Activated B cell treated with CpG ODN at 0.5 μM for 24 hours (primary cell): Measurements from ENCODE around the gene RAB6B. TPM values are rescaled to one million over a fixed set of nuclear protein-coding genes. Genes with fewer than 3 reads are reported as not detected.

ENCODE experiments used
- ATAC-seq: fragments of 200-7000 bp; cut with Tn5 transposase; one replicate; pipeline ENCODE4 v1.10.0; 2021; ENCODE audit warnings: low read depth, mild to moderate bottlenecking, moderate library complexity
- CTCF ChIA-PET: fragments of 350-600 bp; sonication (Branson Sonifier 250); formaldehyde crosslinking; loops from one replicate; lab custom pipeline; 2021; ENCODE audit warnings: antibody characterized with exemption; lab: Charles Lee
- POLR2A ChIA-PET: fragments of 350-600 bp; sonication (Branson Sonifier 250); formaldehyde crosslinking; loops from one replicate; lab custom pipeline; 2021; ENCODE audit warnings: antibody characterized with exemption; lab: Charles Lee
- DNase-seq: peaks from one replicate; pipeline ENCODE4 v3.0.0; 2022
- H3K27ac Mint-ChIP-seq: one replicate; pipeline ENCODE4 v1.8.0; 2020; ENCODE audit warnings: mixed read lengths
- H3K27me3 Mint-ChIP-seq: one replicate; pipeline ENCODE4 v1.8.0; 2021; ENCODE audit warnings: mixed read lengths
- H3K36me3 Mint-ChIP-seq: one replicate; pipeline ENCODE4 v1.8.0; 2021; ENCODE audit warnings: low read depth, mixed read lengths
- H3K4me1 Mint-ChIP-seq: one replicate; pipeline ENCODE4 v1.8.0; 2021; ENCODE audit warnings: mixed read lengths
- H3K4me3 Mint-ChIP-seq: one replicate; pipeline ENCODE4 v1.8.0; 2020; ENCODE audit warnings: mild to moderate bottlenecking, mixed read lengths
- H3K9me3 Mint-ChIP-seq: one replicate; pipeline ENCODE4 v1.8.0; 2020; ENCODE audit warnings: mixed read lengths
- intact Hi-C: fragments of 100-400 bp; cut with micrococcal nuclease; formaldehyde crosslinking; loops from one replicate; pipeline ENCODE4 v1.15.1; 2024
- total RNA-seq: library from RNA; stranded (reverse); gene quantifications from 2 replicates; pipeline ENCODE4 v1.2.3, GENCODE V29; 2022
- TF ChIP-seq, protein P1 (sequence below): fragments of 200-600 bp; IDR thresholded peaks from one replicate; pipeline ENCODE4 v1.8.0; 2022; ENCODE audit warnings: antibody characterized with exemption, mild to moderate bottlenecking

RAB6B gene
- total RNA-seq, 1 donor from 2014 or later: not detected

DNA sequence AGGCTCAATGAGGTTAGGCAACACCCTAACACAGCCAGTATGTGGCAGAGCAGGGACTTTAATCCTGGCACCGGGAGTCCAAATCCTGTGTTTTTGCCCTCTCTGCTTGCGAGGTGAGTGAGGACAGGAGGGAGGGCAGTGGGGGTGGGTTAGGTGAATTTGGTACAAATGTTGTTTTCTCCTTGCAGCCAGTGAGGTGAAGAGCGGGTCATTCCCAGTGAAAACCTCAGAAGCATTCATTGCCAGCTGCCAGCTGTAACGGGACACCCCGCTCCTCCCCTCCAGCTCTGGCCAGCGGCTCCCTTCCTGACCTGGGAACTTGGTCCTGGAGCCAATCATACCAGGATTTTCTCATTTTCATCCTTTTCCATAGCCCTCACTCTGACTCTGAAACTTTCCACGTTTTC, 45.7 kb upstream of the RAB6B start:
- Mint-ChIP-seq H3K27ac (no peak overlapping the region), H3K4me1 (peaks cover 3% of the 10 kb centered on the region), H3K36me3 (no peaks in the 10 kb centered on the region), H3K4me3 (no peak overlapping the region), H3K27me3 (peaks cover 7% of the 10 kb centered on the region), H3K9me3 (no peaks in the 10 kb centered on the region)
- TF ChIP-seq, protein P1, sequence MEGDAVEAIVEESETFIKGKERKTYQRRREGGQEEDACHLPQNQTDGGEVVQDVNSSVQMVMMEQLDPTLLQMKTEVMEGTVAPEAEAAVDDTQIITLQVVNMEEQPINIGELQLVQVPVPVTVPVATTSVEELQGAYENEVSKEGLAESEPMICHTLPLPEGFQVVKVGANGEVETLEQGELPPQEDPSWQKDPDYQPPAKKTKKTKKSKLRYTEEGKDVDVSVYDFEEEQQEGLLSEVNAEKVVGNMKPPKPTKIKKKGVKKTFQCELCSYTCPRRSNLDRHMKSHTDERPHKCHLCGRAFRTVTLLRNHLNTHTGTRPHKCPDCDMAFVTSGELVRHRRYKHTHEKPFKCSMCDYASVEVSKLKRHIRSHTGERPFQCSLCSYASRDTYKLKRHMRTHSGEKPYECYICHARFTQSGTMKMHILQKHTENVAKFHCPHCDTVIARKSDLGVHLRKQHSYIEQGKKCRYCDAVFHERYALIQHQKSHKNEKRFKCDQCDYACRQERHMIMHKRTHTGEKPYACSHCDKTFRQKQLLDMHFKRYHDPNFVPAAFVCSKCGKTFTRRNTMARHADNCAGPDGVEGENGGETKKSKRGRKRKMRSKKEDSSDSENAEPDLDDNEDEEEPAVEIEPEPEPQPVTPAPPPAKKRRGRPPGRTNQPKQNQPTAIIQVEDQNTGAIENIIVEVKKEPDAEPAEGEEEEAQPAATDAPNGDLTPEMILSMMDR: no peak
- POLR2A ChIA-PET: no interaction called here
- intact Hi-C loops: no loop called here
- ATAC-seq: no peak
- CTCF ChIA-PET: no interaction called here
- no peak for DNase-seq

DNA sequence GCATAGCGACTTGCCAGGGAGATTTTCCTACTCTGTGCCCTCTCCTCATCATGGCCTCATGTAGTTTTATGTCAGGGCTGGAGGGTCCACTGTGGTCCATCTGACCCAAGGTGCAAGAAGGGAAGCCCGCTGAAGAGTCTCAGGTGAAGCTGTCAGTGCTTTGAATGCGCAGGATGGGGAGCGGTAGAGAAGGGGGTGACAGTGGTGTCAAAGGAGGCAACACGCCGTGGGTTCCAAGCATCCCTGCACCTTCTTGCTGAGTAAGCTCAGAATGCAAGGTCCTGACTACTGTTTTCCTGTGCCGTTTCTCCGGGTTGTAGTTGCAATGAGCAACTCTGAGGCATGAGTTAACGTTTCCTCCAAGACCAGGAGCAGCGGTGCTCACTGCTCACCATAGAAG, 44.9 kb upstream of the RAB6B start:
- ATAC-seq (no peak), DNase-seq (no peak)
- intact Hi-C loops: no loop called here
- TF ChIP-seq, protein P1: no peak
- ChIA-PET POLR2A (no interaction called here), CTCF (no interaction called here)
- Mint-ChIP-seq H3K9me3 (no peaks in the 10 kb centered on the region), H3K27me3 (peaks cover 7% of the 10 kb centered on the region), H3K36me3 (no peaks in the 10 kb centered on the region), H3K4me3 (no peak overlapping the region), H3K4me1 (peaks cover 3% of the 10 kb centered on the region), H3K27ac (no peak overlapping the region)

DNA sequence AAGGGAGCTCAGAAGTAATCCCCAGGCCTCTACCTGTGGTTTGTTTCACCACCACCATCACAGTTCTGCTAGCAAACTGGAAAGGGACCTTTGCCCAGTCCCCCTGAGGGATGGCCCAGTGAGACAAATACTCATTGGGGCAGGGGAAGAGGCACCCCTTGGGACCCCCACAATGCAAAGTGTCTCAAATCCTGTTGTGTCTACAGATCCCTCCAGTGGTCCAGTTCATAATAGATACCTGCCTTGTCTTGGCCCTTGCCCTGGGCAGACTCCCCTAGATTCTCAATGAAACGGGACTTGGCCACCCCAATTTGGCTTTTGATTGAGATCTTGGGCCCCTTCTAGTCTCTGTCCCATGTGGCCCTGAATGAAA, 43.8 kb upstream of the RAB6B start:
- intact Hi-C loops: no loop called here
- ATAC-seq (no peak), DNase-seq (no peak)
- H3K9me3 Mint-ChIP-seq: no peaks in the 10 kb centered on the region
- H3K27ac Mint-ChIP-seq: no peak overlapping the region
- peaks cover 3% of the 10 kb centered on the region for H3K4me1 Mint-ChIP-seq
- H3K27me3 Mint-ChIP-seq: peaks cover 7% of the 10 kb centered on the region
- CTCF ChIA-PET: no interaction called here
- POLR2A ChIA-PET: no interaction called here
- H3K4me3 Mint-ChIP-seq: no peak overlapping the region
- TF ChIP-seq, protein P1: no peak
- H3K36me3 Mint-ChIP-seq: no peaks in the 10 kb centered on the region

DNA sequence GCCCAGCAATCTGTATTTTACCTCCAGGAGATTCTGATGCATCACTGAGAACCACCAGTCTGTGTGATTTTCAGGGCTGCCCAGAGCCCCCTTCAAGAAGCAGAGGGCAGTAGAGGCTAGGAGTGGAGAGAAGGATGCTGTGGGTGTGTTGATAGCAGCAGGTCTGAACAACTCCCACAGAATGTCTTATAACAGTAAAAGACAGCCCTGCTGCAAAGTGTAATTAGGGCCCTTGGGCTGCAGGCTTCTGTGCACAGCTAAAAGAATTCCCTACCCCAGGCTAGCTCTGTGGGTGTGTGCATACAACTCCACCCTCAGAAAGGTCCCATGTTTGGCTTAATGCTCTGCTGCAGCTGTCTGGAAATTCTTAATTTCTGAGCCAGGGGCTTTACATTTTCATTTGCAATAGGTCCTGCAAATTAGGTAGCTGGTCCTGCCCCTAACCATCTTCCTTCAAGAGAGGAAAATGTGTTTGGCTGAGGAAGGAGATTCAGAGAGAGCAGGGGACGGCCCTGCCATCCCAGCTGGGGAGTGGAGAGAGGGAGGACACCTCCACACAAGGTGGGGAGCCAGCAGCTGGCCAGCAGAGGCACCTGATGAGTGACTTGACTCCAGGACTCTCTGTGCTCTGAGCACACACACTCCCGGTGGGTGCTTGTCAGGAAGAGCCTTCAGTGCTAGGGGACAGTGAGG, 43.2 kb upstream of the RAB6B start:
- ChIA-PET CTCF (no interaction called here), POLR2A (no interaction called here)
- TF ChIP-seq, protein P1: no peak
- DNase-seq: no peak
- ATAC-seq: no peak
- intact Hi-C loops: no loop called here
- no peaks in the 10 kb centered on the region for H3K36me3 Mint-ChIP-seq
- peaks cover 3% of the 10 kb centered on the region for H3K4me1 Mint-ChIP-seq
- H3K9me3 Mint-ChIP-seq: no peaks in the 10 kb centered on the region
- peaks cover 7% of the 10 kb centered on the region for H3K27me3 Mint-ChIP-seq
- H3K27ac Mint-ChIP-seq: no peak overlapping the region
- H3K4me3 Mint-ChIP-seq: no peak overlapping the region

DNA sequence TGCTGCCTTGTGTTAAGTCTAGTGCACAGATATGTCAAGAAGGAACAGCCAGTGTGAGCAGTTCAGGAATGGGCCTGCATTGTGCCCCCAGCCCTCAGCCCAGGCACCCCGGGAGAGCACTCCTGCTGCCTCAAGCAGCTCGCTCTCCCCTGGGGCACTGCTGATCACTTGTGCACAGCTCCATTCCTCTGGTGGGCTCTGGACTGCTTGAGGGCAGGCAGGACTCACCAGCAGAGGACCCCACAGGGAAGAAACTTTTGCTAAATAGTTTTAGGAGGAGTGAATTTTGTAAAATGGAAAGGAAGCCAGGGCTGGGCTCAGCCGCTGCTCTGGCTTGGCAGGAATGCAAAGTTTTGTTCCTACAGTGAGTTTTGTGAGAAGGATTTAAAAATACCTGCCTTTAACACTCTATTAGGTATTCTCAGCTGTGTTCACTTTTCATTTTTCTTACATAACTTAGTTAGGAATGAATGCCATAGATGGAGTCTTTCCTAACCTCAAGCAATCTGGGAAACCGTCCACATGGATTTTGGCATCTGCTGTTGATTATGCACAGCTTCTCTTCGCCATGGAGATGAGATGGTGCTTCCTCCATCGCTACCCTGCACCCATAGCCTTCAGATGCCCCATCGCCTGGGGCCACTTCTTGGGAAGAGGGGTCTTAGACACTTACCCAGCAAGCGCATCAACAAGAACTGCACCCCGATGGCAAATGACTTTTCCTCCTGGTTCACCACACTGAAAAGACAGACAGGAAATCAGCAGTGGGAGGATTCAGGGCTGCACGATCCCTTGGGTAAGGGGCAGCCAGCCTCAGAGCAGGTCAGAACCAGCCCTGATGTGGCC, 42.3 kb upstream of the RAB6B start:
- ATAC-seq: no peak
- TF ChIP-seq, protein P1: no peak
- no peak overlapping the region for H3K27ac Mint-ChIP-seq
- intact Hi-C loops: no loop called here
- no peaks in the 10 kb centered on the region for H3K36me3 Mint-ChIP-seq
- peaks cover 3% of the 10 kb centered on the region for H3K4me1 Mint-ChIP-seq
- no peaks in the 10 kb centered on the region for H3K9me3 Mint-ChIP-seq
- H3K27me3 Mint-ChIP-seq: peaks cover 7% of the 10 kb centered on the region
- POLR2A ChIA-PET: no interaction called here
- CTCF ChIA-PET: no interaction called here
- no peak for DNase-seq
- H3K4me3 Mint-ChIP-seq: no peak overlapping the region
